Adipocyte (in vitro differentiated cells): Measurements from ENCODE around the gene FCRL2.

Experiments used
- DNase-seq: peaks from one replicate; pipeline ENCODE4 v3.0.0-alpha.2; 2015; ENCODE audit warnings: low read depth
- H3K27me3 ChIP-seq: replicated peaks from 2 replicates; pipeline ENCODE4 v1.7.0; 2013; ENCODE audit warnings: mild to moderate bottlenecking, low read length, moderate library complexity; ENCODE audit not compliant: control insufficient read depth, insufficient read depth
- H3K36me3 ChIP-seq: 2 replicates; pipeline ENCODE4 v1.7.0; 2013; ENCODE audit warnings: low read length, mild to moderate bottlenecking, moderate library complexity; ENCODE audit not compliant: control insufficient read depth, insufficient read depth, severe bottlenecking
- H3K4me1 ChIP-seq: 2 replicates; pipeline ENCODE4 v1.7.0; 2013; ENCODE audit warnings: mild to moderate bottlenecking, low read length, moderate library complexity; ENCODE audit not compliant: control insufficient read depth, insufficient read depth
- H3K4me3 ChIP-seq: 2 replicates; pipeline ENCODE4 v1.7.0; 2013; ENCODE audit warnings: mild to moderate bottlenecking, low read length, moderate library complexity
- H3K9ac ChIP-seq: 2 replicates; pipeline ENCODE4 v1.7.0; 2013; ENCODE audit warnings: mild to moderate bottlenecking, low read length, moderate library complexity
- H3K9me3 ChIP-seq: 2 replicates; pipeline ENCODE4 v1.7.0; 2013; ENCODE audit warnings: mild to moderate bottlenecking, low read length, moderate library complexity; ENCODE audit not compliant: control insufficient read depth

Gene FCRL2, protein sequence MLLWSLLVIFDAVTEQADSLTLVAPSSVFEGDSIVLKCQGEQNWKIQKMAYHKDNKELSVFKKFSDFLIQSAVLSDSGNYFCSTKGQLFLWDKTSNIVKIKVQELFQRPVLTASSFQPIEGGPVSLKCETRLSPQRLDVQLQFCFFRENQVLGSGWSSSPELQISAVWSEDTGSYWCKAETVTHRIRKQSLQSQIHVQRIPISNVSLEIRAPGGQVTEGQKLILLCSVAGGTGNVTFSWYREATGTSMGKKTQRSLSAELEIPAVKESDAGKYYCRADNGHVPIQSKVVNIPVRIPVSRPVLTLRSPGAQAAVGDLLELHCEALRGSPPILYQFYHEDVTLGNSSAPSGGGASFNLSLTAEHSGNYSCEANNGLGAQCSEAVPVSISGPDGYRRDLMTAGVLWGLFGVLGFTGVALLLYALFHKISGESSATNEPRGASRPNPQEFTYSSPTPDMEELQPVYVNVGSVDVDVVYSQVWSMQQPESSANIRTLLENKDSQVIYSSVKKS

DNA sequence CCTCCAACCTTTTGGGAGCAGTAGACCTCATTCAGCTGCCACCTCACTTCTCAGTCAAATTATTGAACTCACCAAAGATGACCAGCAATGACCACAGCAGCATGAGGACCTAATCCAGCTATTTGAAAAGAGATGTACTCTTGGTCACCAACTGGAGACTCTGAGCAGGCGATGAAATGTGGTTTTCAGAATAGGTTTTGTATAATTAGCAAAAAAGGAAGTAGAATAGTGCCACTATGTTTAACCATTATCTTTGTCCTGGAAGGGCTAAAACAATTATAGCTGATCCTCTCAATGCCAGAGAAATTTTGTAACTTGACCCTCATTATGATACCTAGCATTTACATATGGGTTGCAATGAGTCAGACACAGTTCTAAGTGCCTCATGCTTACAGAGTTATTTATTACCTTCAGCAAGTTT, at the start of gene FCRL2:
Gene FCRL2 (minus strand): TSS at position 162 of the 421 bp plus-strand sequence. CDS start 59 bp downstream, at position 103.
- DNase-seq = no peak
- Histone ChIP-seq H3K36me3 (no peaks in the 10 kb centered on the region), H3K9me3 (no peaks in the 10 kb centered on the region), H3K4me3 (no peak within 1 kb of the TSS), H3K9ac (no peak within 1 kb of the TSS), H3K27me3 (peaks cover 4% of the 10 kb centered on the region), H3K4me1 (no peaks in the 10 kb centered on the region)

DNA sequence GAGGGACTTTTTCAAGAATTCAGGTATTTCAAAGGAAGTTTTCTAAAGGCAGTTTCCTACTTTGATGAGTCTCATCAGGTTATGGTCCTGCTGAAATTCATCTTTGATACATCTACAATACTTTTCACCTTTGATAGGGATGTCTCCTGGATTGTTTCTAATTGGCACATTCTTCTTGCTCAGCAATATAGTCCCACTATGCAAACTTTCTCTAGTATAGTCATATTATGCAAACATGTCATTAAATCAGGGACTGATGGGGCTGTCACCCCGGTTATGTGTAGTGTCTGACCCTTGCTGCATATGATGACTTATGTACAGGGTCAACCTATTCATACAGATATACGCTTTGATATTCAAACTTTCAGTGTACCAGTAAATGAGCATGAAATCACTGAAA, 43.4 kb upstream of the FCRL2 start:
- DNase-seq = no peak
- Histone ChIP-seq H3K4me3 (no peak overlapping the region), H3K4me1 (no peaks in the 10 kb centered on the region), H3K36me3 (no peaks in the 10 kb centered on the region), H3K9ac (no peak overlapping the region), H3K27me3 (no peaks in the 10 kb centered on the region), H3K9me3 (no peaks in the 10 kb centered on the region)

GRCh38 chr1:157819896-157820295, 43.0 kb upstream of the FCRL2 start, which contains the start of gene FCRL1:
TSS of gene FCRL1 (minus strand) at chr1:157820120. CDS start at chr1:157820037, 83 bp downstream.
- no peaks in the 10 kb centered on the region for H3K36me3 ChIP-seq
- H3K27me3 ChIP-seq = no peaks in the 10 kb centered on the region
- DNase-seq = no peak
- H3K9me3 ChIP-seq = no peaks in the 10 kb centered on the region
- no peaks in the 10 kb centered on the region for H3K4me1 ChIP-seq
- no peak within 1 kb of the TSS for H3K9ac ChIP-seq
- H3K4me3 ChIP-seq = no peak within 1 kb of the TSS

GRCh38 chr1:157819215-157819614, 42.3 kb upstream of the FCRL2 start:
- Histone ChIP-seq H3K4me3 (no peak overlapping the region), H3K9me3 (peaks cover 4% of the 10 kb centered on the region), H3K9ac (no peak overlapping the region), H3K27me3 (no peaks in the 10 kb centered on the region), H3K36me3 (no peaks in the 10 kb centered on the region), H3K4me1 (no peaks in the 10 kb centered on the region)
- no peak for DNase-seq

- H3K4me1 ChIP-seq = no peaks in the 10 kb centered on the region
- DNase-seq = no peak
Observed at GRCh38 chr1:157813269-157813668, 36.3 kb upstream of the FCRL2 start.

GRCh38 chr1:157806431-157807149, 29.7 kb upstream of the FCRL2 start:
- Histone ChIP-seq H3K4me3 (no peak overlapping the region), H3K36me3 (no peaks in the 10 kb centered on the region), H3K9me3 (peaks cover 5% of the 10 kb centered on the region), H3K9ac (no peak overlapping the region), H3K27me3 (no peaks in the 10 kb centered on the region), H3K4me1 (no peaks in the 10 kb centered on the region)
- DNase-seq = no peak

More at GRCh38 chr1:157813269-157813668, 36.3 kb upstream of the FCRL2 start:
- H3K4me3 ChIP-seq = no peak overlapping the region
- no peaks in the 10 kb centered on the region for H3K27me3 ChIP-seq
- H3K9me3 ChIP-seq = peaks cover 11% of the 10 kb centered on the region
- H3K9ac ChIP-seq = no peak overlapping the region
- no peaks in the 10 kb centered on the region for H3K36me3 ChIP-seq

- no peak for DNase-seq
- H3K4me1 ChIP-seq = no peaks in the 10 kb centered on the region
- no peak overlapping the region for H3K9ac ChIP-seq
- peaks cover 5% of the 10 kb centered on the region for H3K9me3 ChIP-seq
- no peaks in the 10 kb centered on the region for H3K36me3 ChIP-seq
- no peaks in the 10 kb centered on the region for H3K27me3 ChIP-seq
- no peak overlapping the region for H3K4me3 ChIP-seq
Observed at GRCh38 chr1:157803851-157804250, 26.9 kb upstream of the FCRL2 start.

- peaks cover 11% of the 10 kb centered on the region for H3K9me3 ChIP-seq
- H3K4me1 ChIP-seq = no peaks in the 10 kb centered on the region
- H3K27me3 ChIP-seq = no peaks in the 10 kb centered on the region
- H3K4me3 ChIP-seq = no peak overlapping the region
- H3K9ac ChIP-seq = no peak overlapping the region
- DNase-seq = no peak
- H3K36me3 ChIP-seq = no peaks in the 10 kb centered on the region
Observed at GRCh38 chr1:157799996-157800395, 23.1 kb upstream of the FCRL2 start.

DNA sequence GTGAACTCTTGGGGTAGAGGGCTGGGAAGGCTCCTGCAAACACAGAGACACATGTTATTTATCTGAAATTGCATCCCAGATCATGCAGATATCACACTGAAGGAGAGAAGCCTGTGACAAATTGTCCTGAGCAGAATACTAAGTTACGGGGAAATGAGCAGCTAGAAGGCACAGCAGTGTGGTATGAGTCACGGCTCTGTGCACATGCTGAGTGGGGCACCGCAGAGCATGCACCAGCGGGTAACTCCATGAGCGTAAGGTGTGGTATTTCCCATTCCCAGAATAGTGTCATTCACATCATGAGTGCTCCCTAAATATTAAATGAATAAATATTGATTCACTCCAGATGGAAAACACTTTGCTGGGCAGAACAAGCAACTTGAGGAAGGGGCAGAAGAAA, 21.3 kb upstream of the FCRL2 start:
- Histone ChIP-seq H3K9ac (no peak overlapping the region), H3K4me1 (no peaks in the 10 kb centered on the region), H3K36me3 (no peaks in the 10 kb centered on the region), H3K27me3 (no peaks in the 10 kb centered on the region), H3K4me3 (no peak overlapping the region), H3K9me3 (peaks cover 20% of the 10 kb centered on the region)
- no peak for DNase-seq

DNA sequence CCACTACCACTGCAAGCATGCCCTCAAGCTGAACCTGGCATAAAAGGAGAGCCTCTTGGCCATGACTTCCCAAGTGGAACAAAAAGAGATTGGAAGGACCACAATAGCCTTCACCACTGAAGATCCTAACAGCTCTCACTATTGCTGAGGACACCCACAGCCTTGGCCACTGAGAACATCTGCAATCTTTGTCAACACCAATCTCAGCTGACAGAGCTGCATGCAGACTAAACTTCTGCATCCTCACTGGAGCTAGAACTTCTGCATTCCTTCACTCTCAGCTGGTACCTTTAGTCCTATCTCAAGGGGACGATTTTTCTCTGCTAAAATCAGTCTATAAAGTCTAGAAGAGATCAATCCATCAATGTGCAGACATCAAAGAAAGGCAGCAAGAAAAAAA, 8.3 kb upstream of the FCRL2 start:
- H3K4me1 ChIP-seq = no peaks in the 10 kb centered on the region
- no peaks in the 10 kb centered on the region for H3K27me3 ChIP-seq
- no peaks in the 10 kb centered on the region for H3K36me3 ChIP-seq
- no peak for DNase-seq
- peaks cover 10% of the 10 kb centered on the region for H3K9me3 ChIP-seq
- H3K9ac ChIP-seq = no peak overlapping the region
- H3K4me3 ChIP-seq = no peak overlapping the region

DNA sequence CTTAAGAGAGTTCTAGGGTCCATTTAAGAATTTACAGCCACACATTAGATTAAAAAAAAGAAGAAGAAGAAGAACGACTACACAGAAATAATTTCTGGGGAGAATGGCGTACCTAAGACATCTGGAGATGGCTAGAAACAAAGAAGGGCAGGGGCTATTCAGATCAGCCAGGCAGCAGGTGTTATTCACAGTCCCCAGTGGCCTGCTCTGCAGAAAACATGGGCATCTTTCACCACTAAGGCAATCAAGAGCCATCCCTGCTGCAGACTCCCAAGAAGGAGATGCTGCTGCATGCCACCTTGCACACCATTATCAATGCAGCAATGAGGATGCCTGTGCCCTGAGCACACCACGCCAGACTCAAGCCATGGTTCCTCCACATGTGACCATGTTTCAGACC, 7.9 kb upstream of the FCRL2 start:
- no peaks in the 10 kb centered on the region for H3K27me3 ChIP-seq
- no peaks in the 10 kb centered on the region for H3K4me1 ChIP-seq
- DNase-seq = no peak
- H3K9ac ChIP-seq = no peak overlapping the region
- H3K36me3 ChIP-seq = no peaks in the 10 kb centered on the region
- H3K9me3 ChIP-seq = peaks cover 10% of the 10 kb centered on the region
- no peak overlapping the region for H3K4me3 ChIP-seq
